CD8-positive, alpha-beta memory T cell (primary cell): ENCODE measurements around the gene MCTP2. TPM values are rescaled to one million over a fixed set of nuclear protein-coding genes. Genes with fewer than 3 reads are reported as not detected.
A peak's percentile ranks its signal among the peaks of the same experiment; 100 is the strongest.

Experiments used
- CTCF ChIA-PET: fragments of 350-600 bp; sonication (Branson Sonifier 250); formaldehyde crosslinking; loops from one replicate; lab custom pipeline; 2021; ENCODE audit warnings: antibody characterized with exemption; lab: Charles Lee
- POLR2A ChIA-PET: fragments of 350-600 bp; sonication (Branson Sonifier 250); formaldehyde crosslinking; loops from one replicate; lab custom pipeline; 2021; ENCODE audit warnings: antibody characterized with exemption; lab: Charles Lee
- DNase-seq, 5 donors: peaks; one replicate each; pipeline versions ENCODE4 v3.0.0 to v3.0.0-alpha.2; 2020 to 2022; ENCODE audit warnings: mixed read lengths in 1 of 5
- H3K27ac ChIP-seq: one replicate; pipeline ENCODE4 v1.7.0; 2013; ENCODE audit warnings: low read depth, mild to moderate bottlenecking, low read length, moderate library complexity
- H3K27me3 ChIP-seq: 2 replicates; pipeline ENCODE4 v1.7.0; 2013; ENCODE audit warnings: low read length, mild to moderate bottlenecking; ENCODE audit not compliant: insufficient read depth, poor library complexity, severe bottlenecking
- H3K36me3 ChIP-seq: 2 replicates; pipeline ENCODE4 v1.7.0; 2013; ENCODE audit warnings: mild to moderate bottlenecking, low read length, moderate library complexity; ENCODE audit not compliant: insufficient read depth
- H3K4me1 ChIP-seq: 2 replicates; pipeline ENCODE4 v1.7.0; 2013; ENCODE audit warnings: mild to moderate bottlenecking, low read length, moderate library complexity; ENCODE audit not compliant: insufficient read depth
- H3K4me3 ChIP-seq: 2 replicates; pipeline ENCODE4 v1.7.0; 2013; ENCODE audit warnings: mild to moderate bottlenecking, low read length
- H3K9me3 ChIP-seq: 2 replicates; pipeline ENCODE4 v1.7.0; 2013; ENCODE audit warnings: mild to moderate bottlenecking, low read length
- H3K27ac Mint-ChIP-seq, 8 donors: one replicate each; pipeline ENCODE4 v1.8.0; 2020 to 2021; ENCODE audit warnings: mixed read lengths in 8 of 8, mild to moderate bottlenecking in 6 of 8, inconsistent platforms in 3 of 8, moderate library complexity in 3 of 8
- H3K27me3 Mint-ChIP-seq, 2 donors: one replicate each; pipeline ENCODE4 v1.8.0; 2020 to 2021; ENCODE audit warnings: mixed read lengths in 2 of 2, mild to moderate bottlenecking in 1 of 2, moderate library complexity in 1 of 2
- H3K36me3 Mint-ChIP-seq, 3 donors: one replicate each; pipeline ENCODE4 v1.8.0; 2020 to 2021; ENCODE audit warnings: mixed read lengths in 3 of 3, inconsistent platforms in 1 of 3, mild to moderate bottlenecking in 1 of 3
- H3K4me1 Mint-ChIP-seq, 3 donors: one replicate each; pipeline ENCODE4 v1.8.0; 2020 to 2021; ENCODE audit warnings: mixed read lengths in 3 of 3, inconsistent platforms in 1 of 3, mild to moderate bottlenecking in 1 of 3
- H3K4me3 Mint-ChIP-seq, 7 donors: one replicate each; pipeline ENCODE4 v1.8.0; 2020 to 2021; ENCODE audit warnings: mixed read lengths in 7 of 7, mild to moderate bottlenecking in 6 of 7, moderate library complexity in 4 of 7, inconsistent platforms in 2 of 7
- H3K9me3 Mint-ChIP-seq, 5 donors: one replicate each; pipeline ENCODE4 v1.8.0; 2020 to 2022; ENCODE audit warnings: mixed read lengths in 5 of 5, mild to moderate bottlenecking in 3 of 5, moderate library complexity in 2 of 5, inconsistent platforms in 1 of 5
- polyA plus RNA-seq: library from polyadenylated mRNA; unstranded; fragments of 300-500 nt; fragmentation: Illumina TruSeq; gene quantifications from one replicate; pipeline ENCODE4 v1.2.3, GENCODE V29; 2021
- total RNA-seq, 2 experiments: library from RNA; stranded (reverse); gene quantifications; one replicate each; pipeline ENCODE4 v1.2.3, GENCODE V29; 2021

MCTP2 gene
- total and polyA plus RNA-seq, 3 experiments from 2014 or later: 13.6 to 17.0 (median 16.5) TPM

DNA sequence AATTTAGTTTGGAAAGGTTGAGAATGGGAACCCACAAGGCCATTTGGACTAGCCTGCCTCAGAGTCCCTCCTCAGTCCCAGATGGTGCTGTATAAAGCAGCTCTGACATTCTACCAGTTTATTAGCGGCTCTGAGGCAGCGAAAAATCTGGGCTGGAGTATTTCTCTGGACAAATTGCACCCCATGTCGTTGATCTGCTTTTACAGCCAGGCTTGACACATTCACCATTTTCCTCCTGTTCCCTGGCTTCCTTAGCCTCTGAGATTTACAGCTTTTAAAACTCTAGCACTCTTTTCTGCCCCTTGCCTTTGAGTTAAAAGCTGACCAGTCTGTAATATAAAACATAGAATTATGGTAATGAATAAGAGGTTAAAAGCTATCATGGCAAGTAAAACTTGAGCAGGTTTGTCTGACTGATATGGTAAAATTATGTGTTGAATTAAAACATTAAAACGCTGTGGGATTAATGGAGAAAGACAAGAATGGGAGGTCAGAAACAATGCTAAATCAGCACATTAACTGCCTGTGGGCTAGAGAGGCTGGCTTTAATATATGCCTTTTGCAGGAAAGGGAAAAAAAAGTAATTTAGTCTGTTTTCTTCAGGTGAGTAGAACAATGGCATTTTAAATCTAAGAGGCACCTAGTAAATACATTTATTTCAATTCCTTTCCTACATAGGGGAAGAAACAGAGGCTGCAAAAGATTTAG lies 131.2 kb downstream of the MCTP2 start:
- H3K4me1 ChIP-seq: no peaks in the 10 kb centered on the region
- ChIA-PET POLR2A (no interaction called here), CTCF (no interaction called here)
- Mint-ChIP-seq H3K9me3 (no peaks in the 10 kb centered on the region), H3K36me3 (peaks cover 8 to 56% (median 13%) of the 10 kb centered on the region in 3 donors), H3K4me3 (no peak overlapping the region), H3K4me1 (peaks cover 0 to 1% (median 0%) of the 10 kb centered on the region in 3 donors), H3K27me3 (no peaks in the 10 kb centered on the region), H3K27ac (no peak overlapping the region)
- DNase-seq: no peak
- no peaks in the 10 kb centered on the region for H3K36me3 ChIP-seq
- no peaks in the 10 kb centered on the region for H3K9me3 ChIP-seq
- H3K4me3 ChIP-seq: no peak overlapping the region
- H3K27me3 ChIP-seq: no peaks in the 10 kb centered on the region
- H3K27ac ChIP-seq: no peak overlapping the region

DNA sequence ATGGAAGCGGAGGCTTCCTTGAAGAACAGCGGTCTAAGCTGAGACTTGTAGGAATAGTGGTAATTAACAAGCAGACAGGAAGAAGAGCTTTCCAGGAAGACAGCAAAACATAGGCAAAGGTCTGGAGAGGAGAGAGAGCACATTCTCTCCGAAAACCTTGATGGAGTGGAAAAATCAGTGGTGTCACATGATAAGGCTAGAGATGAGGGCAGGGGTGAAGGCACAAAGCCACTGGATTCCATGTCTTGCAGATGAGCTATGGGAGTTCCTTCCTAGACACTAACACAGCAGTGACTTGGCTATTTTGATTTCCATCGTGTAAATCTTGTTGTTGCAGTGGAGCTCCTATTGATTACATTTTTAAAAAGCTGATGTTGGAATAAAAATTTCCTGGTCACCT lies 132.0 kb downstream of the MCTP2 start:
- H3K27me3 ChIP-seq: no peaks in the 10 kb centered on the region
- Mint-ChIP-seq H3K4me1 (peaks cover 0 to 1% (median 0%) of the 10 kb centered on the region in 3 donors), H3K27me3 (no peaks in the 10 kb centered on the region), H3K9me3 (no peaks in the 10 kb centered on the region), H3K4me3 (no peak overlapping the region), H3K36me3 (peaks cover 6 to 58% (median 12%) of the 10 kb centered on the region in 3 donors), H3K27ac (peak overlapping the region in 1 of 8 donors; percentile 52)
- H3K4me1 ChIP-seq: no peaks in the 10 kb centered on the region
- H3K9me3 ChIP-seq: no peaks in the 10 kb centered on the region
- DNase-seq: no peak
- CTCF ChIA-PET: no interaction called here
- H3K36me3 ChIP-seq: no peaks in the 10 kb centered on the region
- POLR2A ChIA-PET: no interaction called here
- no peak overlapping the region for H3K4me3 ChIP-seq
- no peak overlapping the region for H3K27ac ChIP-seq

DNA sequence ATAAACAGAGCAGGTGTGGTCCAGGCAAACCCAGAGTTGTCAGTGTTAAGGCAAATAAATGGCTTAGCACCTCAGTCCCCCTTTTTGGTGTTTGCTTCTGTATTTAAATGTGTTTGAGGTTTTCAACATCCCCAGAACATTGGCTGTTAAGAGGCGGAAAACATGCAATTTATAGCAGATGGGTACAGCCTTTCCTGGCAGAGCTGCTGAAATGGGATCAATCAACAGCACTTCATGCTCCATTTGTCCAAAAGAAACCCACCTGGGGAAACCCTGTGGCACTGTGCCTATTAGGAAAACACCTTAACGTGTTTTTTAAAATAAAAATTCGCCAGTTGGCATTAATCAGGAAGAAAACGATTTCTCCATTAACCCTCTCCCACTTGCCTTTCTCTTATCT lies 135.4 kb downstream of the MCTP2 start:
- H3K4me1 ChIP-seq: no peaks in the 10 kb centered on the region
- no peaks in the 10 kb centered on the region for H3K9me3 Mint-ChIP-seq
- H3K4me3 Mint-ChIP-seq: no peak overlapping the region
- peak overlapping the region in 1 of 8 donors; percentile 1 for H3K27ac Mint-ChIP-seq
- H3K27ac ChIP-seq: no peak overlapping the region
- peaks cover 3 to 62% (median 21%) of the 10 kb centered on the region in 3 donors for H3K36me3 Mint-ChIP-seq
- no peak overlapping the region for H3K4me3 ChIP-seq
- ChIA-PET POLR2A (no interaction called here), CTCF (no interaction called here)
- no peaks in the 10 kb centered on the region for H3K36me3 ChIP-seq
- no peak for DNase-seq
- H3K27me3 Mint-ChIP-seq: no peaks in the 10 kb centered on the region
- H3K27me3 ChIP-seq: no peaks in the 10 kb centered on the region
- H3K9me3 ChIP-seq: no peaks in the 10 kb centered on the region
- H3K4me1 Mint-ChIP-seq: no peaks in the 10 kb centered on the region

DNA sequence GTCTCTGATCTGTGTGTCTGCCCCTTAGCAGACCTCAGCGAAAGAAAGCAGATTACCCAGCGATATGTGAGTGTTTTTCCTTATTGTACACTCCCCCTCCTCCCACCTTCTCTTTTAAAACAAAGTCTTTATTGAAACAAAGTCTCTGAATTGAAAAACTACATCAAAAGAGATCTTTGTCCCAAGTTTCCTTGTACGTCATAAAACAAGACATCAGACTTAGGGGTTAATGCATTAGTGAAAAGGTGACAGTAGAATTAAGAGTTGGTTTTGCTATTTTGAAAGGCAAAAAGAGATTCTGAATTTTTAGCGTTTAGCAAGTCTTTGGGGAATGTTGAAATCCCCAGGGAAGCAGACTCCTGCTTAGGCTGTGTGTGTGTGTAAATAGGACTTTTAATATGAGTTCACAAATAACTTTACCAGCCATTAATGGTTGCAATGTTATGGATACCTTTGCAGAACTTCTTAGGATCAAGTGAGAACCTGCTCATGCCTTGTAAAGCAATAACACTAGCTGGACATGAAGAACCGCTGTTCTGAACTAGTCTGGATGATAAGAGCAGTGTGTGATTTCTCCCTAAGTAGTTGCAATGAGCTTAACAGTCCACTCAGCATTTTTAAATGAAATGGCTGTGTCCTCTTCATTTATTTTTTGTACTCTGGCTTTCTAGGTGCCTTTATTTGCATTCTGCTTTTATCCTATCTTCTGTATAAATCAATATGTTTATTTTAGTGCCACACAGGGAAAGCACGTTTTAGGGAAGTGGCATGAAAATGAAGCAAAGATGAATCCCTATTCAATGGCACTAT lies 136.6 kb downstream of the MCTP2 start:
- H3K4me1 Mint-ChIP-seq: no peaks in the 10 kb centered on the region
- no peaks in the 10 kb centered on the region for H3K4me1 ChIP-seq
- no peaks in the 10 kb centered on the region for H3K9me3 ChIP-seq
- no peak overlapping the region for H3K27ac ChIP-seq
- no peak overlapping the region for H3K4me3 Mint-ChIP-seq
- no peak overlapping the region for H3K27ac Mint-ChIP-seq
- no peaks in the 10 kb centered on the region for H3K27me3 Mint-ChIP-seq
- H3K27me3 ChIP-seq: no peaks in the 10 kb centered on the region
- H3K4me3 ChIP-seq: no peak overlapping the region
- H3K9me3 Mint-ChIP-seq: no peaks in the 10 kb centered on the region
- ChIA-PET CTCF (no interaction called here), POLR2A (no interaction called here)
- no peaks in the 10 kb centered on the region for H3K36me3 ChIP-seq
- H3K36me3 Mint-ChIP-seq: peaks cover 10 to 68% (median 23%) of the 10 kb centered on the region in 3 donors
- DNase-seq: no peak

DNA sequence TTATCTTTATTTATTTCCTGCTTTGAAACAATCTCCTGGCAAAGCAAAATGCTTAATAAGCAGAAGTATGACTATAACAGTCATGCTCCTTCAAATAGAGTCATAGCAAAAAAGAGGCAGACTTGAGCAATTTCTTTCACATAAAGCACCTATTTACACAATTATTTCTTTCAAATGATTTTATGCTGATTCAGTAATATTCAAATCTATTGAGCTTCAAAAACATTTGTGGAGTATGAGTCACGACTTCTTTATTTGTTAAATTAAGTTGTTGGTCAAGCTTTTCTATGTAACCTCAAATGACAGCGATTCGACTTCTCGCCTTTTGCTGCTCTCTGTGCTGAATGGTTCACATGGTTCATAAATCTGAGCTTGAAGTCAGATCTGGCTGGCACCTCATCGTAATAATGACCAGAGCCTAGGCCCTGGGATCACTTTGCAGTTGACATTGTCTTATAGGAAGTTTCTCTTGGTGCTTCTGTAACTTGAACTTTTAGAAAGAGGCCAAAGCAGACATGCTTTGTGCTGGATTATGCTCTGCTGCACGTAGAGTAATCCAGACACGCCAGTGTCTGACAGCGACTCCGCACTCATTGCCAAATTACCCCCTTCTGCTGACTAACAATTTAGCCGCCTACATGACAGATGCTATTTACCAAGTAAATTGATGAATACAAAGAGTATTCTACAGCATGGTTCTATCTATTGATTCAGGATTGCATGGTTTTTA lies 139.0 kb downstream of the MCTP2 start:
- H3K27ac Mint-ChIP-seq: peak overlapping the region in 1 of 8 donors; percentile 43
- no peaks in the 10 kb centered on the region for H3K27me3 Mint-ChIP-seq
- Histone ChIP-seq H3K9me3 (no peaks in the 10 kb centered on the region), H3K4me1 (no peaks in the 10 kb centered on the region), H3K4me3 (no peak overlapping the region), H3K36me3 (no peaks in the 10 kb centered on the region), H3K27ac (no peak overlapping the region), H3K27me3 (no peaks in the 10 kb centered on the region)
- peaks cover 10 to 78% (median 18%) of the 10 kb centered on the region in 3 donors for H3K36me3 Mint-ChIP-seq
- H3K4me1 Mint-ChIP-seq: no peaks in the 10 kb centered on the region
- DNase-seq: no peak
- H3K4me3 Mint-ChIP-seq: no peak overlapping the region
- ChIA-PET CTCF (no interaction called here), POLR2A (no interaction called here)
- H3K9me3 Mint-ChIP-seq: no peaks in the 10 kb centered on the region

DNA sequence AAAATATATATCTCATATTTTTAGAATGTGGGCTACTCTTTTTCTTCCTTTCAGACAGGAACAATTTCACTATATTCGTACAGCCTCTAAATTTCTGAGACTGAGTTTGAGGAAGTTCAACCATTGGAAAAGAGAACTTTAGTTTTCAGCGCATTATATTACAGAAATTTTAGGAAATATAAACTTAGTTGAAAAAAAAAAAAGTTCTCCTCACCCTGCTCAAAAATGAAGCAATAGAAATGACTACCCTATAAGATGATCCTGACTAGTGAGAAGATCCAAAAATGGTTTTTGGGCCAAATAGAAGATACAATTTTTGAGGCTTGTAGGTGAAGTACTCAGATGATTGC lies 139.6 kb downstream of the MCTP2 start:
- H3K27me3 ChIP-seq: no peaks in the 10 kb centered on the region
- no peak for DNase-seq
- no peak overlapping the region for H3K4me3 ChIP-seq
- CTCF ChIA-PET: no interaction called here
- Mint-ChIP-seq H3K4me1 (no peaks in the 10 kb centered on the region), H3K4me3 (no peak overlapping the region), H3K9me3 (no peaks in the 10 kb centered on the region), H3K36me3 (peaks cover 10 to 82% (median 18%) of the 10 kb centered on the region in 3 donors), H3K27ac (no peak overlapping the region), H3K27me3 (no peaks in the 10 kb centered on the region)
- POLR2A ChIA-PET: no interaction called here
- no peaks in the 10 kb centered on the region for H3K36me3 ChIP-seq
- H3K9me3 ChIP-seq: no peaks in the 10 kb centered on the region
- H3K4me1 ChIP-seq: no peaks in the 10 kb centered on the region
- H3K27ac ChIP-seq: no peak overlapping the region

DNA sequence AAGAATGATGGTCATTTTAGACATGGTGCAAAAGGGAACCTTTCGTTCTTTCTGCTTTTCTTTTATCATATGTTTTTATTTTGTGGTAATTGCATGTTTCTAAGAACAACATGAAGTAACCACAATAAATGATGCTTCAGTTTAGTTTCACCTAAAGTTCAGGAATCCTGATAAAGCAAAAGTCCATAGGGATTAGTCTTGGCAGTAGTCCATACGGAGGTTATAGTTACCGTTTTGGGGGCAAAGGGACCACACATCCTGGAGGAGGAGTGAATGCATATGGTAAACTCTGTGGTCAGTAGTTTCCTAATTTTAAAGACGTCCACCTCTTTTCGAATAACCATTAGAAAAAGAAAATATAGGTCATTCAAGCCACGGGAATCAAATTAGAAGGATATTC lies 141.5 kb downstream of the MCTP2 start:
- CTCF ChIA-PET: no interaction called here

DNA sequence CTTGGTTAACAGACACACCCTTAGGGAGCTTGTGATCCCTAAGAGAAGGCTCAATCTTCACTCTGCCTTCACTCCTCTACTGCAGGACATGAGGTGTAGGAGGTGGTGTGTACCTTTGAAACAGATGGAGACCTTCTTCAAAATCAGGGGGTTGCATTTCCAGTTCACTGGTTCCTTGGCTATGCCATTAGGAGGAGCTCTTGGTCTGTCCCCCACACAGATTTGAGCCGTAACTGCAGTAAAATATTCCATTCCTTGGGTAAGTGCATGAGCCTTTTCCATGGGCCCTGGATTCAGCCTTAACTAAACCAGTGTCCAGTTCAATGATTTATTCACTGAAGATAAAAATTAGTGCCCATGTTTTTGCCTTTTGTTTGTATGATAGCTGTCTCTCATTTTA lies 144.6 kb downstream of the MCTP2 start:
- no peak for DNase-seq
- Mint-ChIP-seq H3K4me3 (no peak overlapping the region), H3K27me3 (no peaks in the 10 kb centered on the region), H3K36me3 (peaks cover 9 to 69% (median 21%) of the 10 kb centered on the region in 3 donors), H3K4me1 (no peaks in the 10 kb centered on the region), H3K27ac (no peak overlapping the region), H3K9me3 (no peaks in the 10 kb centered on the region)
- Histone ChIP-seq H3K27ac (no peak overlapping the region), H3K36me3 (no peaks in the 10 kb centered on the region), H3K4me1 (no peaks in the 10 kb centered on the region), H3K27me3 (no peaks in the 10 kb centered on the region), H3K4me3 (no peak overlapping the region), H3K9me3 (no peaks in the 10 kb centered on the region)
- ChIA-PET CTCF (no interaction called here), POLR2A (no interaction called here)

More for the DNA sequence above, 141.5 kb downstream of the MCTP2 start:
- Mint-ChIP-seq H3K9me3 (no peaks in the 10 kb centered on the region), H3K36me3 (peaks cover 20 to 84% (median 21%) of the 10 kb centered on the region in 3 donors), H3K27ac (no peak overlapping the region), H3K4me1 (no peaks in the 10 kb centered on the region), H3K27me3 (no peaks in the 10 kb centered on the region), H3K4me3 (no peak overlapping the region)
- no peaks in the 10 kb centered on the region for H3K4me1 ChIP-seq
- no peak overlapping the region for H3K4me3 ChIP-seq
- DNase-seq: no peak
- no peak overlapping the region for H3K27ac ChIP-seq
- no peaks in the 10 kb centered on the region for H3K27me3 ChIP-seq
- POLR2A ChIA-PET: no interaction called here
- no peaks in the 10 kb centered on the region for H3K36me3 ChIP-seq
- no peaks in the 10 kb centered on the region for H3K9me3 ChIP-seq
